Measurements from ENCODE around the gene ETV2.
"Not testable (repeated sequence)": the region's sequence is repeated elsewhere in the genome, so short reads cannot be mapped to it uniquely, and the experiment has no call there.

ETV2 gene

GRCh38 chr19:35661995-35662340 is 20.4 kb downstream of the ETV2 start:
- DNase-seq: no peak

DNA sequence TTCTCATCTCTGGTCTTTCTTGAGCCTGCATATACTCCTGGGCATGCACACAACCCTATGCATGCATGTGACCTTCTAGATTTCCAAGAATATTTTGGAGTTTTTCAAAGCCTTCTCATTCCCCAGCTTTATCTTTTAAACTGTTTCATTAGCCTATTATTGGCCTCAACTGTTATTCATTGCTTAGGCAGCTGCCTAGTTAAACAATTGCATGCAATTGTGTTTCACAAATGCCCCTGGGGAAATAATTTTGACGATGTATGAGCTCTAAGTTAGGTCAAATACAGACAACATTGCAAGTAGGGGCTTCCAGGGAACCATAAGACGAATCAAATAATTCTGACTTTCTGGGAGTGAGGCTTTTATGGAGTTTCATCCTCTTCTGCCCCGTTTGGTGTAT is 22.4 kb downstream of the ETV2 start:
- no peak for DNase-seq

DNA sequence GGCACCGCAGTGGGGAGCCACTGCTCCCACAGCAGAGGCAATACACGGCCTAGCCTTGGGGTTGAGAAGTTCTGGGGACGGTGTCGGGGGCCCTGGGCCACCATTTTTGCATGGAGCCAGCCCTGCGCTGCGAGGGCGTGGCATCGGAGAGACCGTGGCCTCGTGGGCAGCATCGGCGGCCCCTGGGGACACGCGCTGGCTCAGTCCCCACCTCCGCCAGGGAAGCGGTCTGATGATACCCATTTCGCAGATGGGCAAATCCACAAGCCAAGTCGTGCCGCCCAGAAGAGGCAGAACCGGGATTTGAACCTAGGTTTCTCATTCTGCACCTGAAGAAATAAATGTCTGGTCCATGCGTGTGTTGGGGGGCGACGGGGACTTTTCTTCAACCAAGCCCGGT is 23.6 kb downstream of the ETV2 start:
- no peak for DNase-seq

- DNase-seq: no peak
Observed at GRCh38 chr19:35665604-35666003, 24.1 kb downstream of the ETV2 start.

- no peak for DNase-seq
Observed at GRCh38 chr19:35666251-35666913, 24.8 kb downstream of the ETV2 start, which contains the start of gene UPK1A. Gene UPK1A (plus strand): TSS chr19:35666517. CDS start chr19:35666813, 296 bp downstream.

DNA sequence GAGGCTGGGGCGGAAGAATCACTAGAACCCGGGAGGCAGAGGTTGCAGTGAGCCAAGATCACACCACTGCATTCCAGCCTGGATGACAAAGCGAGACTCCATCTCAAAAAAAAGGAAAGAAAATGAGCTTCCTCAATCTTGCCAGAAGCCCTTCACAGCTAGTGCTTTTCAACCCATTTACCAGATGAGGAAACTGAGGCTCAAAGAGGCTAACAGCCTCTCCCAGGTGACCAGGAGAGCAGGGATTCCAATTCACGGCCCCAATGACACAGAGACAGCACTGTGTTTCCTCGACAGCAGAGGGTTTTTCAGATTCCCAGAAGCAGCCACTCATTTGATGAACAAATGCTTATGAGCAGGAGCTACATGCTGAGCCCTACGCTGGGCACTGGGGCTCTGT is 28.0 kb downstream of the ETV2 start:
- DNase-seq: no peak

DNA sequence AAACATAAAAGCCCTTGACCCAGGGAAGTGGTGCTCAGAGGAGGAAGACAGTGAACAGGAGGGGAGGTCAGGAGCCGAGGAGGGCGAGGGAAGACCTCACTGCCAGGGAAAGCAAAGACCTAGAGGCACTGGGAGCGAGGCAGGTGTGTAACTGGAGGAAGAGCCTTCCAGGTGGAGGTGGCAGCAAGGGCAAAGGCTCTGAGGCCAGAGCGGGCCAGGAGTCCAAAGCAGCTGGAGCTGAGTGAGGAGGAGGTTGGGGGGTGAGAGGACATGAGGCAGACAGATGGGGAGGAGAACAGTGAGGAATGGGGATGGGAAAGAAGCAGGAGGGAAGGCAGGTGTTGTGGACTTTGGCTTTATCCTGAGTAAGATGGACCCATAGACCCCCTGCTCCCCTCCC is 28.4 kb downstream of the ETV2 start:
- no peak for DNase-seq

GRCh38 chr19:35670686-35671085 is 29.1 kb downstream of the ETV2 start:
- no peak for DNase-seq

DNA sequence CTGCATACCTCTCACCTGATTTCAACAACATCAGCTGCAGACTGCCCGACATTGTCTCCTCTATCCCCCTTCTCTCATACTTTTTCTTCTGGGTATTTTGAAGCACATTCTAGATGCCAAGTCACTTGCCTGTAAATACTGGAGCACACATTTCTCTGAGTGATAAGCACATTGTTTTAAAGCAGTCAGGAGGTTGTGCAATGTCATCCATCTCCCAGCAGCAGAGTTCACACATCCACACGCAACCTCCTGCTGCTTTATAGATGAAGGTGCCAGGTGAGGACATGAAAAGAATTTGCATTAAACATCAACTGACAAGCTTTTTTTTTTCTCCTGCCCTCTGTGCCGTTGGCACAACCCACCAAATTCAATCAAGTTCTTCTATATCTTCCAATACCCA is 30.3 kb downstream of the ETV2 start:
- DNase-seq: no peak

DNA sequence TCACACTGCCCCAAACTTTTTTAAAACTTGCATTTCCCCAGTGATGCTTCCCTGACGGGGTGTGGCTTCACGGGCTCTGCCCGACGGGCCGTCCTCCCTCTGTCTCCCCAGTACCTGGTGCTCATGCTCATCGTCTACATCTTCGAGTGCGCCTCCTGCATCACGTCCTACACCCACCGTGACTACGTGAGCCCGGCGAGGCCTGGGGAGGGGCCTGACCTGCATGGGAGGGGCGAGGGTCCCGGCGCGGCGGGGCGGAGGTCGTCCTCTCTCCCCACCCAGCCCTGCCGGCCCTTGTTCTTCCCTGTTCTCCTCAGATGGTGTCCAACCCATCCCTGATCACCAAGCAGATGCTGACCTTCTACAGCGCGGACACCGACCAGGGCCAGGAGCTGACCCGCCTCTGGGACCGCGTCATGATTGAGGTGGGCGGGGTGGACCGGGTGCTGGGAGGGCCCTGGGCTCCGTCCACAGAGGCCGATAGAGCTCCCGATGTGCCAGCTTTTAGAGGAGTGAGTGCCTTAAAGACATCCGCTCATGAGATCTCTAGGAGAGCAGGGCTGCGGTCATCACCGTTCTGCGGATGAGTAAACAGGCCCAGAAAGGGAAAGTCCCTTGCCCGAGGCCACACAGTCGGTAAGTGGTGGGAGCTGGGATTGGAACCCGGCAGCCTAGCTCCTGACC is 31.7 kb downstream of the ETV2 start:
- no peak for DNase-seq

GRCh38 chr19:35675589-35676140 is 34.1 kb downstream of the ETV2 start:
- DNase-seq: no peak

DNA sequence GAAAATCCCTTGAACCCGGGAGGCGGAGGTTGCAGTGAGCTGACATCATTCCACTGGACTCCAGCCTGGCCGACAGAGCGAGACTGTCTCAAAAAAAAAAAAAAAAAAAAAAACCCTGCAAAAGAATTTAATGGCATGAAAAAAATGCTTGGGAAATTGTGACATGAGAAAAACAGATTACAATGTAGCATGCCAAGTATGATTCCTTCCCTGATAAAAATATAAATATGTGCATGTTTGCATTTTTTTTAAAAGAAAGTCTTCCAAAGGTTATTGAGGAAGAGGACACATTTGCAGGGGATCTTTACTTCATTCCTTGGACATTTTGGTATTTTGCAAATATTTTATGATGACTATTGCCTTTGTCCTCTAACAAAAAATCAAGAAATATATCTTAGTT is 48.3 kb downstream of the ETV2 start:
- no peak for DNase-seq

- DNase-seq: not testable (repeated sequence)
Observed at GRCh38 chr19:35691106-35691505, 49.6 kb downstream of the ETV2 start.

DNA sequence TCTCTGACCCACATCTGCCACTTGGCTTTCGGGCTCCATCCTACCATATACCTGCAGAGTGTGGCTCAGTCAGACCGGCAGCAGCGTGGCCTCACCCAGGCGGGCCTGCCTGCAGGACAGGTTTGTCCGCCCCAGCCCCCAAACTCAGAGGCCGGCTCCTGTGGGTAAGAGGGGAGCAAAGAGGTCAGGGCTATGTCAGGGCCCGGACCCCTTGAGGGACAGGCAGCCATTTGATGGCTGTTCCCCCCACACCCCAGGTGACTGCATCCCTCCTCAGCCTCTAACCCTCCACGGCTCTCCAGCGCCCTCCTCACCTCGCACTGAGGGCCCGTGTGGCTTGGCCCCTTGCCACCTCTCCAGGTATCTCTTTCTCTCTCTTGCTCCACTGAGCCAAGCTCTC is 50.5 kb downstream of the ETV2 start:
- no peak for DNase-seq

GRCh38 chr19:35693422-35693821 is 51.9 kb downstream of the ETV2 start:
- DNase-seq: no peak

DNA sequence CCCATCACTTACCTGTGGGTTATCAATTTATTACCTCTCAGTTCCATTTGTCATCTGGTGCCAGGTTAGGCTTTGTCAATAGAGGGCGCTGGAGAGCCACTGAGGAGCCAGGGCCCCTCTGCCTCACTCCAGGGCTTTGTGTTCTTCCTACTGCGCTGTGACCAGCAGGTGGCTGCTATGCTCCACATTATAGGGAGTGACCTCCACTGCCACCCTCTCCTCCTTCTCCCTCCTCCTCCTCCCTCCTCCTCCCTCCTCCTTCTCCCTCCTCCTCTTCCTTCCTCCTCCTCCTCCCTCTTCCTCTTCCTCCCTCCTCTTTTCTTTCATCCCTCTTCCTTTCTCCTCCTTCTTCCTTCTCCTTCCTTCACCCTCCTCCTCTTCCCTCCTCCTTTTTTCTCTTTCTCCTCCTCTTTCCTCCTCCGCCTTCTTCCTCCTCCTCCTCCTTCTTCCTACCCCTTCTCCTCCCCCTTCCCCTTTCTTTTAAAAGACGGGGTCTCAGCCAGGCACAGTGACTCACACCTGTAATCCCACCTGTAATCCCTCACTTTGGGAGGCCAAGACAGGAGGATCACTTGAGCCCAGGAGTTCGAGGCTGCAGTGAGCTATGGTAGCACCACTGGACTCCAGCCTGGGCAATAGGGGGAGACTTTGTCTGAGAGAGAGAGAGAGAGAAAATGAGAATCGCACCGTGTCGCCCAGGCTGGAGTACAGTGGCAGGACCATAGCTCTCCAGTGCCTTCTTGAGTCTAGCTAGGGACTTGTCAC is 52.5 kb downstream of the ETV2 start:
- DNase-seq: no peak

Measured in SHP77 treated with DMSO at 0.1 percent for 48 hours (cell line).